ENCODE data around the gene CRTC2. TPM values are rescaled to one million over a fixed set of nuclear protein-coding genes. Genes with fewer than 3 reads are reported as not detected.
A peak's percentile ranks its signal among the peaks of the same experiment; 100 is the strongest.

The CRTC2 gene
- total RNA-seq, 4 donors from 2014 or later, result 17.4 to 43.7 (median 23.4) TPM

DNA sequence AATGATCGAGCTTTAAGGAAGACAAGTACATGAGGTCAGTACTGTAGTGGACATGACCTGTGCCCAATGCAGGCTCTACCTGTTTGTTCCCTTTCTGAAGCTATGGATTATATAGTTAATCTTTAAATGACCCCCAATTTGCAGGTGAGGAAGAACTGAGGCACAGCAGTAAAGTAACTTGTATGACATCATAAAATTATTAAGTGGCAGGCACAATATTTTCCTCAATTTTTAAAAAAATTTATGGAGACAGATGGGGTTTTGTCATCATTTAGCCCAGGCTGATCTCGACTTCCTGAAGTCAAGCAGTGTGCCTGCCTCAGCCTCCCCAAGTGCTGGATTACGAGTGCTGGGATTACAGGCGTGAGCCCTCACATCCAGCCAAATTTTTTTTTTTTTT, 32.0 kb downstream of the CRTC2 start:
- TF ChIP-seq, protein P1, sequence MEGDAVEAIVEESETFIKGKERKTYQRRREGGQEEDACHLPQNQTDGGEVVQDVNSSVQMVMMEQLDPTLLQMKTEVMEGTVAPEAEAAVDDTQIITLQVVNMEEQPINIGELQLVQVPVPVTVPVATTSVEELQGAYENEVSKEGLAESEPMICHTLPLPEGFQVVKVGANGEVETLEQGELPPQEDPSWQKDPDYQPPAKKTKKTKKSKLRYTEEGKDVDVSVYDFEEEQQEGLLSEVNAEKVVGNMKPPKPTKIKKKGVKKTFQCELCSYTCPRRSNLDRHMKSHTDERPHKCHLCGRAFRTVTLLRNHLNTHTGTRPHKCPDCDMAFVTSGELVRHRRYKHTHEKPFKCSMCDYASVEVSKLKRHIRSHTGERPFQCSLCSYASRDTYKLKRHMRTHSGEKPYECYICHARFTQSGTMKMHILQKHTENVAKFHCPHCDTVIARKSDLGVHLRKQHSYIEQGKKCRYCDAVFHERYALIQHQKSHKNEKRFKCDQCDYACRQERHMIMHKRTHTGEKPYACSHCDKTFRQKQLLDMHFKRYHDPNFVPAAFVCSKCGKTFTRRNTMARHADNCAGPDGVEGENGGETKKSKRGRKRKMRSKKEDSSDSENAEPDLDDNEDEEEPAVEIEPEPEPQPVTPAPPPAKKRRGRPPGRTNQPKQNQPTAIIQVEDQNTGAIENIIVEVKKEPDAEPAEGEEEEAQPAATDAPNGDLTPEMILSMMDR (IDR thresholded peaks at IDR 0.05), result no peak
- no peak for TF ChIP-seq EP300 (IDR thresholded peaks at IDR 0.05)
- TF ChIP-seq POLR2A (IDR thresholded peaks at IDR 0.05), result no peak
- Histone ChIP-seq H3K27me3 (no peaks in the 10 kb centered on the region), H3K4me3 (no peak overlapping the region), H3K9me3 (no peaks in the 10 kb centered on the region), H3K36me3 (peaks cover 0 to 19% (median 0%) of the 10 kb centered on the region in 3 donors), H3K4me1 (peaks cover 0 to 37% (median 12%) of the 10 kb centered on the region in 4 donors), H3K27ac (no peak overlapping the region)
- WGBS, 2 donors, result 82 to 84% methylated on average over 4 of the region's 4 CpGs
- no peak for DNase-seq (ENCODE audit: low spot score in 2 of 2)

DNA sequence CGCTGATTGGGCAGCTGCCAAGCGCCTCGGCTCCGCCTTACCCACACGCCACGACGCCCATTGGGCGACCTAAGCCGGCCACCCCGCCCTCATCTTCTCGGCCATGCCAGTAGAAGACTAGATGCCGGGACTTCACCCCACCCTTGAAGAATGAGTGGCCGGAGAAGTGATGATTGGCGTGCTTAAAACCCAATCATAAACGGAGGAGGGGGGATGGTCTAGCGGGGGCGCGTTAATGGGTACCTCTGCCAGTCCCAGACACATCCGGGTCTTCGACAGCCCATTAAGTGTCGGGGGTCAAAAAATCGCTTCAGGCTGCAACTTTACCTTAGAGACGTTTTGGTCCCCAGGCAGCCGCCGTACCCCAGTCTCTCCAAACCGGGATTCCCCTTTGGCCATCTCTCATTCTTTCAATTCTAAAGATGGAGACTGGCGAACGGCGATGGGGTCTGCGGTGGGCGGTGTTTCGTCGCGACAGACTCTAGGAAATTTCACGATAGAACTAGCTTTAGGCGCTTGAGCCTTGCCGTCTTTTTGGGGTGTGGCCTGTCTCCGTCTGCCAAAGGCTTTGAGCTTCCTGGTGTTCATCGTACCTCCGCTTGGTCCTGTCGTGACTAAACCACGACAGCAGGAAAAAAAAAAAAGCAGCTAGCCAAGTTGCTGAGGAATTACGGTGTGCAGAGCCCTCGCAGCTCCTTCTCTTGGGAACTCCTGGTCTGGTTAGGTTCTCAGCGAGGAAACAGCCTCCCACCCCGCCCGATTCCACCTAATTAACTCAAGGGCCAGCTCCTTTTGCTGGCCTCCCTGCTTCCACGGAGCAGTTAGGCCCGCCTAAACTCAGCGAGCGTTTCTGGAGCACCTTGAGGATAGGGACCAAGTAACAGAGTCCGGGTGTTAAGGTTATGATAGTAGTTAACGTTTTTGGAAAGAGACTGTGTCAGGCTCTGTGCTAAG, 35.2 kb downstream of the CRTC2 start, which contains the start of gene GATAD2B:
GATAD2B (minus strand) TSS at position 1 of the 954 bp plus-strand sequence. CDS start 94,625 bp downstream, outside the sequence.
- WGBS, 2 donors, result 0 to 1% methylated on average over 51 to 53 of the region's 53 CpGs
- peak within 1 kb of the TSS; percentile 73 to 96 (median 94) for H3K27ac ChIP-seq
- peak within 1 kb of the TSS; percentile 75 to 96 (median 90) for H3K4me3 ChIP-seq
- H3K4me1 ChIP-seq, result peaks cover 0 to 52% (median 23%) of the 10 kb centered on the region in 4 donors
- DNase-seq (ENCODE audit: low spot score in 2 of 2), result peak; percentile 98 to 99
- TF ChIP-seq, protein P1 (IDR thresholded peaks at IDR 0.05), result peak in 1 of 5 experiments; percentile 48
- TF ChIP-seq POLR2A (IDR thresholded peaks at IDR 0.05) (peak in 1 of 2 donors; percentile 48), EP300 (IDR thresholded peaks at IDR 0.05) (peak; percentile 41 to 82)
- H3K36me3 ChIP-seq, result no peaks in the 10 kb centered on the region
- no peaks in the 10 kb centered on the region for H3K9me3 ChIP-seq
- H3K27me3 ChIP-seq, result no peaks in the 10 kb centered on the region

DNA sequence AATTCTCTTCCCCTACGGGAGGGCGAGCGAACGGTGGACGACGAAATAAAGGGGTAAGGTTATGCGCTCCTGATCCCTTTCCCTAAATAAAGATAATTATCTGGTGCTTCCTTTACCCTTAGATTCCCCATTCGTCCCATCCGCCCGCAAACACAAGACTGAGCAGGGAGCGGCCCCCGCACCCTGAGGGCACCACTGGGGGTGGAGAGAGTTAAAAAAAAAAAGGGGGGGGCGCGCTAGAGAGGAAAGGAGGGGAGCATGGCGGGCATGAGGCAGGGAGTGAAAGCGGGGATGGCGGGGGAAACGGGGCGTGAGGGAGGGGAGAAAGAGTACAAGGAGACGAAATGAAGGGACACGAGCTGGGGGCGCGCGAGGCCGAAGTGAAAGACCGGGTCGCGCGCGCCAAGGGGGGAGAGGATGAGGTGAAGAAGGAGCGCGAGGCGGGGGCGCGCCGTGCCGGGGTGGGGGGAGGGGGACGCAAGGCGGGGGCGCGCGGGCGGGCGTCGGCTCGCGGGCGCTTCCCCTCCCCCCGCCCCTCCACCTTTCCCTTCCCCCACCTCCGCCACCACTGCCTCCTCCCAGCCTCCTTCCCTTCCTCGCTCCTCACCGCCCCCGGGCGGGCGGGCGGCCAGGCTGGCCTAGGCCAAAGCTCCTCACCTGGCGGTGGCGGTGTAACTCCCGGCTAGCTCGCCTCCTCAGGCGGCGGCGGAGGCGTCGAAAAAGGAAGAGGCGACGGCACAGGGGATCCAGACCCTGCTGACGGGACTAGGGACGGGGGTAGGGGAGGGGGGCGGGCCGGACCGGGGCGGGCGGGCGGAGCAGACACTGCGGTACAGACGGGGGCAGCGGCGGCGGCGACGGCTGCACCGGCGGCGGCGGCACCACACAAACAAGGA, 36.1 kb downstream of the CRTC2 start:
- no peak for DNase-seq (ENCODE audit: low spot score in 2 of 2)
- Histone ChIP-seq H3K9me3 (no peaks in the 10 kb centered on the region), H3K4me3 (peak overlapping the region; percentile 75 to 96 (median 90)), H3K36me3 (no peaks in the 10 kb centered on the region), H3K4me1 (peaks cover 0 to 52% (median 23%) of the 10 kb centered on the region in 4 donors), H3K27ac (peak overlapping the region; percentile 69 to 96 (median 94)), H3K27me3 (no peaks in the 10 kb centered on the region)
- WGBS, 2 donors, result 0 to 2% methylated on average over 65 to 67 of the region's 86 CpGs
- TF ChIP-seq, protein P1 (IDR thresholded peaks at IDR 0.05), result peak in 1 of 5 experiments; percentile 9
- TF ChIP-seq POLR2A (IDR thresholded peaks at IDR 0.05), result no peak

DNA sequence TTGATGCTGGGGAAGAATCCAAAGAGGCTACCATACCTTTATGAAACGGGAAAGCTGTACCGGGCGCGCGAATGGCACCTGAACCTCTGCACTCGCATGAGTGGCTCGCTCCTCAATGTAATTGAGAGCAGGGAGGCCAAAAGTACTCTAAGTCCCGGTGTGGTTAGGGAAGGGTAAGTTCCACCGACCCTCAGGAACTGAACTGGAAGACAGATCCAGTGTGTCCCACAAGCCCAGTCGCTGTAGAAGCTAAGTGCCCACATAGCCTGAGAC, 36.7 kb downstream of the CRTC2 start:
- no peaks in the 10 kb centered on the region for H3K36me3 ChIP-seq
- H3K27me3 ChIP-seq, result no peaks in the 10 kb centered on the region
- H3K4me1 ChIP-seq, result peaks cover 0 to 52% (median 23%) of the 10 kb centered on the region in 4 donors
- TF ChIP-seq EP300 (IDR thresholded peaks at IDR 0.05), result no peak
- TF ChIP-seq POLR2A (IDR thresholded peaks at IDR 0.05), result no peak
- TF ChIP-seq, protein P1 (IDR thresholded peaks at IDR 0.05), result no peak
- DNase-seq (ENCODE audit: low spot score in 2 of 2), result no peak
- peak overlapping the region in 3 of 4 donors; percentile 94 to 96 (median 95) for H3K27ac ChIP-seq
- 3% methylated on average over 5 to 10 of the region's 10 CpGs for WGBS, 2 donors
- no peaks in the 10 kb centered on the region for H3K9me3 ChIP-seq
- H3K4me3 ChIP-seq, result peak overlapping the region; percentile 75 to 96 (median 90)
